Activated CD4-positive, alpha-beta T cell treated with anti-CD3 and anti-CD28 coated beads, Interleukin-2, Interleukin-4, amounts not matched to agents 100 ng/mL and 50 ng/mL, durations not matched to agents 16 hours and 8 hours (primary cell): ENCODE data around the gene MRPS6.

Experiments
- DNase-seq: peaks from one replicate; pipeline ENCODE4 v3.0.0-alpha.2; 2020; ENCODE audit warnings: low spot score

The MRPS6 gene

DNA sequence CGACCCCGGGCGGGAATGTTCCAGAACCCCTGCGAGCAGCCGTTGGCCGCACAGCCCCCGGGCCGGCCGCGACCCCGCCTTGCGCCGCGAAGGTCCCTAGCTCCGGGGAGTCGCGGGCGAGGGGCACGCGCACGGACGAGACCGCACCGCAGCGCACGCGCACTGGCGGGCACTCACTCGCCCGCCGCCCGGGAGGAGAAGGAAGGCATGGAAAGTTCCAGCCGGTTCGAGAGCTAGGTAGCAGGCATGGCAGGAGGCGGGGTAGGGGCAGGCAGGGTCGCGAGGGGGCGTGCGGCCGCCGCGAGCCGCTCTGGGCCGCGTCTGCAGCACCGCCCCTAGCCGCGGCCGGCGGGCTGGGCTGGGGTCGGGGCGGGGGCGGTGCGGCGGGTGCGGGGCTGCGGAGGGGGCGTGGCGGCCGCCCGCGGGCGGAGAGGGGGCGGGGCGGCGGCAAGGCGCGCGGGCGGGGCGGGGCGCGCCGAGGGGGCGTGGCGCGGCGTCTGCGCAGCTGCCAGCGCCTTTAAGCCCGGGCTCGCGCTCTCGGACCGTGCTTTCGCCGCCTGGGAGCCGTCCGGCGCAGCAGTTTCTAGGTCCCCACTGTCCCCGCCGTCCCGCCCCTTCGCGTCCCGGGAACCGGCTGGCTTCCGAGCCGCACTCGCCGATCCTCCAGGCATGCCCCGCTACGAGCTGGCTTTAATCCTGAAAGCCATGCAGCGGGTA, at the start of gene MRPS6, which contains the start of gene SLC5A3:
Gene MRPS6, plus strand, starts transcription at position 547 of the 717 bp plus-strand sequence. Its CDS starts 123 bp downstream, at position 670.
Gene SLC5A3, plus strand, starts transcription at position 547 of the 717 bp plus-strand sequence. CDS start 21,621 bp downstream, outside the sequence.
- DNase-seq = peak; percentile 72

DNA sequence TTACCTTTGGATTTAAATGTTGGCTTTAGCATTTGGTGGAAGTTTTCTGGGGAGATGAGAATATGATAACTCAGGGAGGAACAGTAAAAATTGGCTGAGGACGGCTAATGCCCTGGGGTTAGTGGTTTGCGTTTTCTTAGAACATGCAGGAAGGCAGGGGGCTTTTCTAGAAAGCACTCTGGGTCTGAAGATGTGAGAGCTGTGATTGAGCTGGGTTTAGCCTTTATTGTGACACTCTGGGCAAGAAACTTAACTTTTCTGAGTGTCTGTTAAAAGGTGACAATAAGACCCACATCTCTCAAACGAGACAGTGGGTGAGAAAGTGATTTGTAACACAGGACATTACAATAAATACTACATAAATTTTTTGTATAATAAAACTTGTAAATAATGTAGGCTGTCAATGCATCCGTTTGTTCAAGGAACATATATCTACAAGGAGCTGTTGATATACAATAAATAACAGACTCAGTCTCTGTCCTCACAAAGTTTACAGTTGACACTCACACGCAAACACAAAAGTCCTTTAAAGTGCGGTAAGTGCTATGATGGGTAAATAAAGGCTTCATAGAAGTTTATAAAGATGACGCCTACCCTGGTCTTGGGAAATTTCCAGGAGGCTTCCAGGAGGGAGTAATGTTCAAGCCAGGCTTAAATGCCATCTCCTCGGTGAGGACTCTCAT, 49.5 kb upstream of the MRPS6 start:
- no peak for DNase-seq

- DNase-seq = no peak
Observed at GRCh38 chr21:34024374-34024693, 49.0 kb upstream of the MRPS6 start.

- DNase-seq = no peak
Observed at GRCh38 chr21:34027721-34028461, 45.5 kb upstream of the MRPS6 start.

DNA sequence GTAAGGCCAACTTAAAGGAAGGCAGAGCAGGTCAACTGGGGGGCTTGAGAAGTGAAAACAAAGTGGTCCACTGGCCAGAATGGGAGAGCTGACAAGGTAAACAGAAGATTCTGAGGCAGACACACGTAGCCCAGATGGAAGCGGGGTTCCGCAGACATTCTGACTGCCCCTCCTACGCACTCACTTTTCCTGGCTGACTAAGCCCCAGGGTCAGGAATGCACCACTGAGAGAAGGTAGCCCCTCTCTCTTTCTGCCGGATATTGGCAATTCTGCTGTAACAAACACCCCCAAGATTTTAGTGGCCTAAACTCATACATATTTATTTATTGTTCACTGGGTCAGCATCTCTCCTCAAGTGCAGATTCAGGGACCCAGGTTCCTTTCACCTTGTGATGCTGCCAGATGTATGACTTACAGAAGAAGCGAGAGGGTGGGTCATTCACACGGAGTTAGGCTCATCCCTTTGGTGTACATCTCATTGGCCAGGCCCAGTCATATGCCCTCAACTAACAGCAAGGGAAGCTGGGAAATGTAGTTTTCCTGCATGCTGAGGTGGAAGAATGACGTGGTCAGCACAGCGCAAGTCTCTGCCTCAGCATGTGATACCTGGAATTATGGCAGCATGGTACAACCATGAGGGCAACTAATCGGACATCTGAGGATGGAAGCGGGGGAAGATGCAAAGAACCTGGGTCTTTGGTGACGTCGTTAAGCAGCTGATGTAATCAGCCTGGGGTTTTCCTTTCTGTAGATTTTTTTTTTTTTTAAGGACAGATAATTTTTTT, 43.4 kb upstream of the MRPS6 start:
- DNase-seq = peak; percentile 77

- no peak for DNase-seq
Observed at GRCh38 chr21:34031835-34032370, 41.5 kb upstream of the MRPS6 start.

DNA sequence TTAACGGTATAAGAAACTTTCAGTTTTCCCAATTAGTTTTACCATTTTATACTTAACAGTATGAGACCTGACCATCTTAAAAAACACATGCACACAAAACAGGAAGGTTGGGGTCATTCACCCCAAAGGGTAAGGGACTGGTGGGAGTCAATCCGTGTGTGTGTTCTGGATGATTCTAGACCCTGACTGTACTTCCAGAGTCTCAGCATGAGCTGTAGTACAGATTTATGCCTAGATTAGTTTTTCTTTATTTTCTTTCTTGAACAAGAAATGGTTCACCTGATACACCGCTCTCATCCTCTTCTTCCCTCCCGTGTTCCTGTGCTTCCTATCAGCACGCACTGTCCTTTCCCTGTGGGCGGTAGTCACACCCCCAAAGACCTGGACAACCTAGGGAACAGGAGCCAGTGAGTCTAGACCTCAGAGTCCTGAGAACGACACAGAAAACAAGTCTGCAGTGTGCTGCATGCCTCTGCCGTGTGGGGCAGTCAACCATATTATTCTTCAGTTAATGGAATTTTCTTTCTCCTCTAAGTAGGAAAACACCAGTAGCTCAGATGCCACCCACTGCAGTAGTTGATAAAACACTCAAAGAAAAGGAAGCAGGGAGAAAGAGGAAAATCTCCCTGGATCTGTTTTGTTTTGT, 38.9 kb upstream of the MRPS6 start:
- no peak for DNase-seq

DNA sequence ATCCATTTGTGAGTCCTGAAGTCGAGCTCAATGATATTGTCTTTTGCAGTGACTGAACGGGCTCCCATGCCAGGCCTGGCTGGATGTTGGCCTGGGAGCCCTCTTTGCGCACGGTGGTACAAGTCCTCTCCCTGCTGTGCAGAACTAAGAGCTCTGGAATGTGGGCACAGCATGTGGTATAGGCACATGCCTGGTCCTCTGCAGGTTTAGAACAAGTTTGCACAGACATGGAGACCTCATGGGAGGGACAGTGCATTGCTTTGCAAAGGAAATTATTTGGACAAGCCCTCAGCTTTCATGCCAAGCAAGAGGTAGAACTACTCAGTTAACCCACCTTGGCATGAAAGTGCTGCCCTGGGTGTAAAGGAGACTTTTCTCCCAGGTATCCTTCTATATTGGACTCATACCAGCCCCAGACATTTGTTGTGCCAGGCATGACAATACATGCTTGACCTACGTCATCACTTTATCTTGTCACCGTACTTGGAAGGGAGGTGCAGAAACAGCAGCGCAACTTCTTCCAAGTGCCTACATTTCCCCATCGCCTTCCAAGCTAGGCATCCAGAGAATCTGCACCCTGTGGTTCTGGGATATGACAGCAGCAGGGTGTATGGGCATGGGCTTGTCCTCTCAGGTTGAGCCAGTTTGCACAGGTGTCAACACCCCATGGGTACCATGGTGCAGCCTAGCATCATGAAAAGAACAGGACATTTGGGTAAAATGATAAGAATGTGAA, 37.6 kb upstream of the MRPS6 start:
- no peak for DNase-seq

- DNase-seq = no peak
Observed at GRCh38 chr21:34037009-34037795, 36.2 kb upstream of the MRPS6 start.

- no peak for DNase-seq
Observed at GRCh38 chr21:34039678-34040382, 33.5 kb upstream of the MRPS6 start.

- DNase-seq = no peak
Observed at GRCh38 chr21:34042735-34043134, 30.6 kb upstream of the MRPS6 start.

DNA sequence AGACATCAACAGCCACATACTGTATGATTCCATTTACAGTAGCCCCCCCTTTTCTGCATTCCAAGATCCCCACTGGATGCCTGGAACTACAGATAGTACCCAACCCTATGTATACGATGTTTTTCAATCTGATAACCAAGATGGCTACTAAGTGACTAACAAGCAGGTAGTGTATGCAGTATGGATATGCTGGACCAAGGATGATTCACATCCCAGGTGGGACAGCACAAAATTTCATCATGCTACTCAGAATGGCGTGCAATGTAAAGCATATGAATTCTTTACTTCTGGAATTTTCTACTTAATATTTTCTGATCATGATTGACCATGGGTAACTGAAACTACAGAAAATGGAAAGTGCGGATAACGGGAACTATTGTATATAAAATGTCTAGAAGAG, 30.0 kb upstream of the MRPS6 start:
- no peak for DNase-seq

- DNase-seq = no peak
Observed at GRCh38 chr21:34046917-34047316, 26.5 kb upstream of the MRPS6 start.

DNA sequence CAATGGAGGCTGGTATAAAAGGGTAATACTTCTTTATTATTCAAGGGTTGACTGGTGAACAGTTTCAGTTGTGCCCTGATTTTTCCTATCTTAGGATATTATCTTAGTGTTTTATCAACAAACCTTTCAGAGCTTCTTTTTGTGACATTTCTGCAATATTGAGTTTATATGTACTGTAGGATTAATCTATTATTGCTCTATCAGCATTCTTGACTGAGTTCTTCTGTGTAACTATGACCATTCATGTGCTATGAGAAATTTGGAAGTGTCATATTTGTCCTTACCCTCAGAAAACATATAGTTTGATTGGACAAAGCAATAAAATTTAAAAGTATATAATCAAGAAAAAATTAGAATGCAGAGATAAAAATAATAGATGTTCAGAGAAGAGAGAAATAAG, 25.5 kb upstream of the MRPS6 start:
- no peak for DNase-seq

DNA sequence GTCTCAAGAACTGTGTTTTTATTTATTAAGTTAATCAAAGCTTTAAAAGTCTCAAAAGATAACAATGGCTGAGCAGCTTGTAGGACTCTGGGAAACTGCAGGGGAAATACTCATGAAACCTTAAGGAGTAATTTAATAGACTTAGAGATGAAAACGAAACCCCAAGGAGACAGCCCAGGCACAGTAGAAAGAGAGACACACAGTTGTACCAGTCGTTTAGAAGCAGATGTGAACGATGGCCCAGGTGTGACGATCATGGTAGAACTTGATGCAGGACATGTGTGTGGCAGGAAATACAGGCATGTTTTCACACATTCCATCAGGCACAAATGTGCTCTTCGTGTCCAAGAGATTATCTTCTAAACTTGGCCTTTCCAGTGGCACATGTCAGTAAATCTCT, 21.2 kb upstream of the MRPS6 start:
- DNase-seq = no peak

- no peak for DNase-seq
Observed at GRCh38 chr21:34054259-34054658, 19.1 kb upstream of the MRPS6 start.

GRCh38 chr21:34055615-34056014, 17.8 kb upstream of the MRPS6 start:
- DNase-seq = no peak

DNA sequence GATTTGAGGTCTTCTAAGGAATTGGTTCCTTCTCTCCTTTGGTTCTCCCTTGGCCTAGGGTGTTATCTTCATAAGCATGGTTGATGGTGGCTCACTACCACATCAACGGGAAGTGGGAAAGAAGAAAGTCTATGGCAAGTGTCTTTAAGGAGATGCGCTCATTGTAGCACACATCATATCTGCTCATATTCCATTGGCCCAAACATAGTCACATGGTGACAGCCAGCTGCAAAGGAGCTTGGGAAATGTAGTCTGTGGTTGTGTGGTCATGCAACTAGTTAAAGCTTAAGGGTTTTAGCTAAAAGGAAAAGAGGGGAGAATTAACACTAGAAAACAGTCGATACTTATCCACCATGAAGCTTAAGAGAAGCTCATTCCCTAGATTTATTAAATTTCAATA, 11.4 kb upstream of the MRPS6 start:
- no peak for DNase-seq

GRCh38 chr21:34065027-34065426, 8.4 kb upstream of the MRPS6 start:
- DNase-seq = no peak
